AG04450 (cell line): ENCODE results near the gene DUS4L. TPM values are rescaled to one million over a fixed set of nuclear protein-coding genes. Genes with fewer than 3 reads are reported as not detected.
"Not testable (repeated sequence)": the region's sequence is repeated elsewhere in the genome, so short reads cannot be mapped to it uniquely, and the experiment has no call there.

Experiments
- CTCF ChIA-PET: fragments of 300-600, 350-600 bp; formaldehyde crosslinking; extraction: SDS; loops from one replicate; lab custom pipeline; 2022; ENCODE audit warnings: antibody characterized with exemption, inconsistent platforms; lab: Charles Lee
- POLR2A ChIA-PET: fragments of 350-600 bp; formaldehyde crosslinking; extraction: SDS; loops from one replicate; lab custom pipeline; 2021; ENCODE audit warnings: antibody characterized with exemption, inconsistent platforms; lab: Yijun Ruan, JAX
- DNase-seq: peaks from one replicate; pipeline ENCODE4 v3.0.0-alpha.2; 2011; ENCODE audit warnings: low read depth, low spot score
- H3K27ac ChIP-seq: one replicate; pipeline ENCODE4 v1.5.1; 2012; ENCODE audit warnings: low read depth, low read length, control low read depth
- H3K27me3 ChIP-seq: one replicate; pipeline ENCODE4 v1.6.0; 2012; ENCODE audit warnings: low read length; ENCODE audit not compliant: control insufficient read depth, insufficient read depth
- H3K4me3 ChIP-seq: 2 replicates; pipeline ENCODE4 v1.5.1; 2011; ENCODE audit warnings: mild to moderate bottlenecking, low read depth, low read length, control low read depth
- H3K9me3 ChIP-seq: 2 replicates; pipeline ENCODE4 v1.5.1; 2012; ENCODE audit warnings: low read length; ENCODE audit not compliant: control insufficient read depth, insufficient read depth
- polyA plus RNA-seq: library from polyadenylated mRNA; depleted of rRNA; stranded (reverse); fragments of >200 nt; gene quantifications from 2 replicates; pipeline ENCODE4 v1.2.3, GENCODE V29; 2011
- TF ChIP-seq, protein P1 (sequence below): IDR thresholded peaks from 2 replicates; pipeline ENCODE4 v1.5.1; 2011; ENCODE audit warnings: low read depth, low read length, control low read depth, inconsistent platforms

Gene DUS4L
- polyA plus RNA-seq, 1 experiment, result 6.0 TPM

DNA sequence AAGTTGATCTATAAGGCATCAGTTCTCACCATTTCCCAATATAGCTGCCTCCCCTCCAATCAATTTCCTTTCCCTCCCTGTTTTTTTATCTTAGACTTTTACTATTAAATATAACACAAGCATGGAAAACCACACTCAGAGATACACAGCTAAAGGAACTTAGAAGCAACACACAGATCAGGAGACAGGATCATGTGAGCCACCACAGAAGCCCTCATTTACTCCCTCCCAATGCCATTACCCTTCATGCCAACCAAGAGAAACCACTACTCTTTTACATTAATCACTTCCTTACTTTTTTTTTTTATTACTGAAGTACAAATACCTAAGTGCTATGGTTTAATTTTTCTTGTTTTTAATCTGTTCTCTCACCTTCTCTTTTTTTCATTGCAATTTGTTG lies 33.0 kb upstream of the DUS4L start:
- ChIA-PET POLR2A (interaction anchor here (0.7 kb wide), 2 partner anchors 31 to 350 kb away, joined by 5 to 7 read pairs; no protein-coding TSS in a partner anchor), CTCF (no interaction called here)
- H3K27me3 ChIP-seq, result no peaks in the 10 kb centered on the region
- DNase-seq, result no peak
- TF ChIP-seq, protein P1, sequence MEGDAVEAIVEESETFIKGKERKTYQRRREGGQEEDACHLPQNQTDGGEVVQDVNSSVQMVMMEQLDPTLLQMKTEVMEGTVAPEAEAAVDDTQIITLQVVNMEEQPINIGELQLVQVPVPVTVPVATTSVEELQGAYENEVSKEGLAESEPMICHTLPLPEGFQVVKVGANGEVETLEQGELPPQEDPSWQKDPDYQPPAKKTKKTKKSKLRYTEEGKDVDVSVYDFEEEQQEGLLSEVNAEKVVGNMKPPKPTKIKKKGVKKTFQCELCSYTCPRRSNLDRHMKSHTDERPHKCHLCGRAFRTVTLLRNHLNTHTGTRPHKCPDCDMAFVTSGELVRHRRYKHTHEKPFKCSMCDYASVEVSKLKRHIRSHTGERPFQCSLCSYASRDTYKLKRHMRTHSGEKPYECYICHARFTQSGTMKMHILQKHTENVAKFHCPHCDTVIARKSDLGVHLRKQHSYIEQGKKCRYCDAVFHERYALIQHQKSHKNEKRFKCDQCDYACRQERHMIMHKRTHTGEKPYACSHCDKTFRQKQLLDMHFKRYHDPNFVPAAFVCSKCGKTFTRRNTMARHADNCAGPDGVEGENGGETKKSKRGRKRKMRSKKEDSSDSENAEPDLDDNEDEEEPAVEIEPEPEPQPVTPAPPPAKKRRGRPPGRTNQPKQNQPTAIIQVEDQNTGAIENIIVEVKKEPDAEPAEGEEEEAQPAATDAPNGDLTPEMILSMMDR, result no peak
- no peak overlapping the region for H3K4me3 ChIP-seq
- no peak overlapping the region for H3K27ac ChIP-seq
- H3K9me3 ChIP-seq, result no peaks in the 10 kb centered on the region

DNA sequence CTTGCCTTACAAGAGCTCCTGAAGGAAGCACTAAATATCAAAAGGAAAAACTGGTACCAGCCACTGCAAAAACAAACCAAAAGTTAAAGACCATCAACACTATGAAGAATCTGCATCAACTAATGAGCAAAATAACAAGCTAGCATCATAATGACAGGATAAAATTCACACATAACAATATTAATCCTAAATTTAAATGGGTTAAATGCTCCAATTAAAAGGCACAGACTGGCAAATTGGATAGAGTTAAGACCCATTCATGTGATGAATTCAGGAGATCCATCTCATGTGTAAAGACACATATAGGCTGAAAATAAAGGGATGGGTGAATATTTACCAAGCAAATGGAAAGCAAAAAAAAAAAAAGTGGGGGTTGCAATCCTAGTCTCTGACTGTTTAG lies 29.6 kb upstream of the DUS4L start:
- Histone ChIP-seq H3K27ac (no peak overlapping the region), H3K27me3 (no peaks in the 10 kb centered on the region), H3K9me3 (no peaks in the 10 kb centered on the region), H3K4me3 (no peak overlapping the region)
- ChIA-PET CTCF (no interaction called here), POLR2A (no interaction called here)
- TF ChIP-seq, protein P1, result no peak
- no peak for DNase-seq

DNA sequence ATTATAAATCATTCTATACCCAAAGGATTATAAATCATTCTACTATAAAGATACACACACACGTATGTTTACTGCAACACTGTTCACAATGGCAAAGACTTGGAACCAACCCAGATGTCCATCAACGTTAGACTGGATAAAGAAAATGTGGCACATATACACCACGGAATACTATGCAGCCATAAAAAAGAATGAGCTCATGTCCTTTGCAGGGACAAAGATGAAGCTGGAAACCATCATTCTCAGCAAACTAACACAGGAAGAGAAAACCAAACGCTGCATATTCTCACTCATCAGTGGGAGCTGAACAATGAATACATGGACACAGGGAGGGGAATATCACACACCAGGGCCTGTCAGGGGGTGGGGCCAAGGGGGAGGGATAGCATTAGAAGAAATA lies 26.5 kb upstream of the DUS4L start:
- POLR2A ChIA-PET, H3K27ac ChIP-seq, CTCF ChIA-PET, H3K9me3 ChIP-seq, DNase-seq, H3K27me3 ChIP-seq, H3K4me3 ChIP-seq: not testable (repeated sequence)

DNA sequence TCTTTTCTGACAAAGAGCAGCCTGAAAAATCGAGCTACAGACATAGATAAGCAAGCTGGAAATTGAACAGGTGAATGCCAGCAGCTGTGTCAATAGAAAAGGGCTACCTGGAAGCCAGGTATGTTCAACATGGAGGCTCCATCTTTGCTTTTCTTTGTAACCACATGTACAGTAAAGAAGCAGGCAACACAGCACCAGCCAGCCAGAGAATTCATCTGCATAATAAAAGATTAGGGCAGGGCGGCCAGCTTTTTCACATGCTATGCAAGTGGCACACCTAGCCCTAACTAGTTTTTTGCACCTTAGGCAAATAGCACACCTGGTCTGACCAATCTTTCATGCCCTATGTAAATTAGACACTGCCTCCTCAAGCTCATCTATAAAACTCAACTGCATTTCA lies 25.8 kb upstream of the DUS4L start:
- TF ChIP-seq, protein P1, result no peak
- H3K9me3 ChIP-seq, result no peaks in the 10 kb centered on the region
- POLR2A ChIA-PET, result interaction anchor here (0.7 kb wide), 1 partner anchor 41 kb away, joined by 6 read pairs; no protein-coding TSS in a partner anchor
- CTCF ChIA-PET, result interaction anchor here (1.2 kb wide), 1 partner anchor 75 kb away, joined by 3 read pairs; no protein-coding TSS in a partner anchor
- DNase-seq, result no peak
- no peak overlapping the region for H3K27ac ChIP-seq
- H3K4me3 ChIP-seq, result no peak overlapping the region
- no peaks in the 10 kb centered on the region for H3K27me3 ChIP-seq

DNA sequence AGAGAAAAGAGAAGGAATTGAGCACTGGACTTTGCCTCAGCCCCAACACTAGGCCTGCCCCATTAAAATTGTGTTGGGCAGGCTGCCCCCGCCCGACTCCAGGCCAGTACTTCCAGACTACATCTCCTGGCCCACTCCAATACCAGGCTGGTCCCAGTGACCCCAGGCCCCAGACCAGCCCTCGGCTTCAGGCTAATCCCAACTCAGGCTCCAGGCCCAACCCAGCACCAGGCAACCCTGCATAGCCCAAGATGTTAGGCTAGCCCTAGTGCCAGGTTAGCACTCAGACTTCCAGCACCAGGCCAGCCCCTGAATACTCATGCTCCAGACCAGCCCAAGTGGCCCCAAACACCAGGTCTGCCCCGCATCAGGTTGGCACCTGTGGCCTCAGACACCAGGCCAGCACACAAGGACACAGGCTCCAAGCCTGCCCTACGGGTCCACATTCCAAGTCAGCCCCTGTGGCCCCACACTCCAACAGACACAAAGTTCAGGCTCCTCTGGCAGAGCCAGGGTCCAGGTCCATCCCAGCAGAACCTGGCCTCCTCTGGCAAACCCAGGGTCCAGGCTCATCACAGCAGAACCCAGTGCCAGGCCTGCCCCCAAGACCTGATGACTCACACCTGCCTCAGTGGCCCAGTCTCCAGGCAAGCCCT lies 20.3 kb upstream of the DUS4L start:
- H3K9me3 ChIP-seq, result peaks cover 11% of the 10 kb centered on the region
- CTCF ChIA-PET, result no interaction called here
- TF ChIP-seq, protein P1, result no peak

More for the DNA sequence above, 20.3 kb upstream of the DUS4L start:
- DNase-seq, result no peak
- Histone ChIP-seq H3K27ac (no peak overlapping the region), H3K27me3 (no peaks in the 10 kb centered on the region), H3K4me3 (no peak overlapping the region)
- POLR2A ChIA-PET, result no interaction called here
